Endothelial cell of umbilical vein (primary cell): ENCODE measurements around the gene SLMAP.

Experiments
- EZH2 ChIP-seq: IDR thresholded peaks from 2 replicates; pipeline ENCODE4 v1.6.1; 2012; ENCODE audit warnings: borderline replicate concordance, low read depth, mild to moderate bottlenecking, moderate library complexity, low read length, inconsistent platforms; ENCODE audit not compliant: severe bottlenecking
- FOS ChIP-seq: IDR thresholded peaks from 2 replicates; pipeline ENCODE4 v1.6.1; 2011; ENCODE audit warnings: mild to moderate bottlenecking, low read length, moderate library complexity, borderline replicate concordance; ENCODE audit not compliant: insufficient read depth
- JUN ChIP-seq: IDR thresholded peaks from 2 replicates; pipeline ENCODE4 v1.6.1; 2011; ENCODE audit warnings: borderline replicate concordance, low read depth; ENCODE audit not compliant: insufficient read length, insufficient read depth
- MYC ChIP-seq: IDR thresholded peaks from one replicate; pipeline ENCODE4 v1.6.1; 2011; ENCODE audit warnings: mild to moderate bottlenecking, low read depth, low read length
- POLR2A ChIP-seq: IDR thresholded peaks from 2 replicates; pipeline ENCODE4 v1.6.1; 2012; ENCODE audit warnings: low read depth, mild to moderate bottlenecking, control low read depth, low read length
- POLR2AphosphoS5 ChIP-seq: IDR thresholded peaks from 2 replicates; pipeline ENCODE4 v1.6.1; 2012; ENCODE audit warnings: low read depth, mild to moderate bottlenecking, control low read depth, low read length, moderate library complexity; ENCODE audit not compliant: insufficient read depth
- TF ChIP-seq, protein P1 (sequence below), 2 donors: IDR thresholded peaks; 1 replicate in 1 of 2; 2 replicates in 1 of 2; pipeline ENCODE4 v1.5.1; 2011; ENCODE audit warnings: low read length in 2 of 2, mild to moderate bottlenecking in 2 of 2, moderate library complexity in 2 of 2, control low read depth in 1 of 2, inconsistent platforms in 1 of 2, low read depth in 1 of 2; ENCODE audit not compliant: insufficient read depth in 1 of 2; ENCODE audit errors: extremely low read depth in 1 of 2
- TF ChIP-seq, protein P2 (sequence below): IDR thresholded peaks from 2 replicates; pipeline ENCODE4 v1.6.1; 2011; ENCODE audit not compliant: insufficient read depth, insufficient read length

DNA sequence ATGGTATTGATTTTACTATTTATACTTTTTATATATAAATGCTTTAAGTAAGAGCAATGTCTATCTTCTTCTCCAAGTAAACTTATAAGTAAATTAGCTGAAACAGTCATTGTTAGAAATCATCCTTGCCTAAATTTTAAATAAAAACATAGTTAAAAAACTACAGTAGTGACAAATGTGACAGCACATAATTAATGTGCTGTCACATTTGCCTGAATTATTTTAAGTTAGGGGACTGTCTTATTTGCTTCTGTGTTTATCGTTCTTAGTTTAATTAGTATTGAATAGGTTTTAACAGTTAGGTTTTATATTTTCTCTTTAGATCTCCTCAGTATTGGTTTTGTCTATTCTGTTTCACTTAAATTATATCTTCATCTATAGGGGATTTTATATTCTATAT, 36.1 kb downstream of the SLMAP start:
- TF ChIP-seq, protein P1, sequence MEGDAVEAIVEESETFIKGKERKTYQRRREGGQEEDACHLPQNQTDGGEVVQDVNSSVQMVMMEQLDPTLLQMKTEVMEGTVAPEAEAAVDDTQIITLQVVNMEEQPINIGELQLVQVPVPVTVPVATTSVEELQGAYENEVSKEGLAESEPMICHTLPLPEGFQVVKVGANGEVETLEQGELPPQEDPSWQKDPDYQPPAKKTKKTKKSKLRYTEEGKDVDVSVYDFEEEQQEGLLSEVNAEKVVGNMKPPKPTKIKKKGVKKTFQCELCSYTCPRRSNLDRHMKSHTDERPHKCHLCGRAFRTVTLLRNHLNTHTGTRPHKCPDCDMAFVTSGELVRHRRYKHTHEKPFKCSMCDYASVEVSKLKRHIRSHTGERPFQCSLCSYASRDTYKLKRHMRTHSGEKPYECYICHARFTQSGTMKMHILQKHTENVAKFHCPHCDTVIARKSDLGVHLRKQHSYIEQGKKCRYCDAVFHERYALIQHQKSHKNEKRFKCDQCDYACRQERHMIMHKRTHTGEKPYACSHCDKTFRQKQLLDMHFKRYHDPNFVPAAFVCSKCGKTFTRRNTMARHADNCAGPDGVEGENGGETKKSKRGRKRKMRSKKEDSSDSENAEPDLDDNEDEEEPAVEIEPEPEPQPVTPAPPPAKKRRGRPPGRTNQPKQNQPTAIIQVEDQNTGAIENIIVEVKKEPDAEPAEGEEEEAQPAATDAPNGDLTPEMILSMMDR (IDR thresholded peaks at IDR 0.05; ENCODE audit: extremely low read depth in 1 of 2, insufficient read depth in 1 of 2, low read depth in 1 of 2, low read length in 2 of 2) = no peak
- TF ChIP-seq EZH2 (no peak), POLR2A (no peak), POLR2AphosphoS5 (no peak), FOS (no peak), MYC (no peak), JUN (no peak)
- TF ChIP-seq, protein P2, sequence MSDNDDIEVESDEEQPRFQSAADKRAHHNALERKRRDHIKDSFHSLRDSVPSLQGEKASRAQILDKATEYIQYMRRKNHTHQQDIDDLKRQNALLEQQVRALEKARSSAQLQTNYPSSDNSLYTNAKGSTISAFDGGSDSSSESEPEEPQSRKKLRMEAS = no peak
